CD4-positive, alpha-beta T cell (primary cell): ENCODE measurements around the gene COBL. TPM values are rescaled to one million over a fixed set of nuclear protein-coding genes. Genes with fewer than 3 reads are reported as not detected.
A peak's percentile ranks its signal among the peaks of the same experiment; 100 is the strongest.

Experiments
- ATAC-seq: fragments of 200-7000 bp; cut with Tn5 transposase; one replicate; pipeline ENCODE4 v1.10.0; 2022; ENCODE audit warnings: mild to moderate bottlenecking; ENCODE audit not compliant: poor library complexity
- CTCF ChIA-PET: fragments of 350-600 bp; sonication (Branson Sonifier 250); formaldehyde crosslinking; loops from one replicate; lab custom pipeline; 2021; ENCODE audit warnings: antibody characterized with exemption, inconsistent platforms; lab: Charles Lee
- POLR2A ChIA-PET: fragments of 350-600 bp; sonication (Branson Sonifier 250); formaldehyde crosslinking; loops from one replicate; lab custom pipeline; 2021; ENCODE audit warnings: antibody characterized with exemption, inconsistent platforms; lab: Charles Lee
- DNase-seq, 14 experiments: peaks; one replicate each; pipeline ENCODE4 v3.0.0-alpha.2; 2013 to 2020; ENCODE audit warnings: mixed read lengths in 2 of 14
- H3K27ac ChIP-seq, 2 donors: one replicate each; pipeline versions ENCODE4 v1.5.1 to v1.7.0; 2013; ENCODE audit warnings: low read length in 2 of 2, low read depth in 1 of 2, mild to moderate bottlenecking in 1 of 2
- H3K27me3 ChIP-seq, 2 experiments: 1 replicate in 1 of 2; 2 replicates in 1 of 2; pipeline versions ENCODE4 v1.6.1 to v1.7.0; 2013; ENCODE audit warnings: low read length in 2 of 2, control low read depth in 1 of 2, mild to moderate bottlenecking in 1 of 2, moderate library complexity in 1 of 2; ENCODE audit not compliant: insufficient read depth in 2 of 2, control insufficient read depth in 1 of 2
- H3K36me3 ChIP-seq: one replicate; pipeline ENCODE4 v1.6.1; 2013; ENCODE audit warnings: low read length, control low read depth; ENCODE audit not compliant: insufficient read depth
- H3K4me1 ChIP-seq: one replicate; pipeline ENCODE4 v1.6.1; 2013; ENCODE audit warnings: low read length, control low read depth; ENCODE audit not compliant: insufficient read depth
- H3K4me3 ChIP-seq: one replicate; pipeline ENCODE4 v1.5.1; 2013; ENCODE audit warnings: mild to moderate bottlenecking, low read length, moderate library complexity
- H3K9me3 ChIP-seq, 2 experiments: 1 replicate in 1 of 2; 2 replicates in 1 of 2; pipeline versions ENCODE4 v1.6.1 to v1.7.0; 2013; ENCODE audit warnings: low read length in 2 of 2, mild to moderate bottlenecking in 2 of 2, control low read depth in 1 of 2, moderate library complexity in 1 of 2; ENCODE audit not compliant: control insufficient read depth in 1 of 2, insufficient read depth in 1 of 2
- H3K27ac Mint-ChIP-seq: one replicate; pipeline ENCODE4 v1.8.0; 2020; ENCODE audit warnings: mixed read lengths
- H3K27me3 Mint-ChIP-seq: one replicate; pipeline ENCODE4 v1.8.0; 2021; ENCODE audit warnings: mixed read lengths
- H3K36me3 Mint-ChIP-seq: one replicate; pipeline ENCODE4 v1.8.0; 2021; ENCODE audit warnings: low read depth, mixed read lengths
- H3K4me1 Mint-ChIP-seq: one replicate; pipeline ENCODE4 v1.8.0; 2021; ENCODE audit warnings: low read depth, mixed read lengths
- H3K4me3 Mint-ChIP-seq: one replicate; pipeline ENCODE4 v1.8.0; 2020; ENCODE audit warnings: mild to moderate bottlenecking, mixed read lengths
- H3K9me3 Mint-ChIP-seq: one replicate; pipeline ENCODE4 v1.8.0; 2020; ENCODE audit warnings: mixed read lengths
- intact Hi-C, 2 experiments: fragments of 100-400 bp; cut with DNase I in 1 of 2; cut with micrococcal nuclease in 1 of 2; formaldehyde crosslinking; loops; one replicate each; pipeline versions ENCODE4 v1.15.1 to v1.9.0; 2023 to 2025; cut with DNase I, micrococcal nuclease
- total RNA-seq, 174 experiments: library from RNA in 2 of 174; stranded (reverse) in 2 of 174; gene quantifications; one replicate each; pipeline ENCODE4 v1.2.3 and lab custom pipeline; 2021 to 2026
- TF ChIP-seq, protein P1 (sequence below): fragments of 200-600 bp; IDR thresholded peaks from one replicate; pipeline ENCODE4 v1.8.0; 2022; ENCODE audit warnings: antibody characterized with exemption, mild to moderate bottlenecking

Gene COBL
- total RNA-seq, 2 experiments from 2014 or later: not detected

- POLR2A ChIA-PET: no interaction called here
Measured at GRCh38 chr7:51067757-51068156, 248.9 kb downstream of the COBL start.

DNA sequence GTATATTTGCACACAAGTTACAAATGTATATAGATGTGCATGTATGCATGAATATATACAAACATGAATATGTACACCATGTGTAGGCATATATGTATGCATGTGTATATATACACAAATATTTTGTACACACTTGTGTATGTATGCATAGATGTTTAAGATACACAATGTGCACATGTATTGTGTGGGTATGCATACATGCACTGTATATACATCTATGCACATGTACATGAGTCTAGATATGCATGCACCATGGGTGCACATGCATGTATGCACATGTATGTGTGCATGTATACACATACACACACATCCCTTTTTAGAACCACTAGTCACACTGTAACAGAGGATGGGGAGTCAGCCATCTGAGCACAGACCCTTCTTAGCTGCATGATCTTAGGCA, 249.4 kb downstream of the COBL start:
- intact Hi-C loops: loop anchor here (2.0 to 10.0 kb wide), 4 partner anchors 370 to 972 kb away; a partner anchor contains a TSS
- no peak overlapping the region for H3K27ac Mint-ChIP-seq
- H3K27me3 Mint-ChIP-seq: no peaks in the 10 kb centered on the region
- no peak for ATAC-seq
- no peak for DNase-seq
- H3K36me3 Mint-ChIP-seq: no peaks in the 10 kb centered on the region
- Histone ChIP-seq H3K4me3 (no peak overlapping the region), H3K27me3 (no peaks in the 10 kb centered on the region), H3K36me3 (no peaks in the 10 kb centered on the region), H3K27ac (no peak overlapping the region), H3K4me1 (no peaks in the 10 kb centered on the region), H3K9me3 (no peaks in the 10 kb centered on the region)
- ChIA-PET POLR2A (no interaction called here), CTCF (no interaction called here)
- TF ChIP-seq, protein P1, sequence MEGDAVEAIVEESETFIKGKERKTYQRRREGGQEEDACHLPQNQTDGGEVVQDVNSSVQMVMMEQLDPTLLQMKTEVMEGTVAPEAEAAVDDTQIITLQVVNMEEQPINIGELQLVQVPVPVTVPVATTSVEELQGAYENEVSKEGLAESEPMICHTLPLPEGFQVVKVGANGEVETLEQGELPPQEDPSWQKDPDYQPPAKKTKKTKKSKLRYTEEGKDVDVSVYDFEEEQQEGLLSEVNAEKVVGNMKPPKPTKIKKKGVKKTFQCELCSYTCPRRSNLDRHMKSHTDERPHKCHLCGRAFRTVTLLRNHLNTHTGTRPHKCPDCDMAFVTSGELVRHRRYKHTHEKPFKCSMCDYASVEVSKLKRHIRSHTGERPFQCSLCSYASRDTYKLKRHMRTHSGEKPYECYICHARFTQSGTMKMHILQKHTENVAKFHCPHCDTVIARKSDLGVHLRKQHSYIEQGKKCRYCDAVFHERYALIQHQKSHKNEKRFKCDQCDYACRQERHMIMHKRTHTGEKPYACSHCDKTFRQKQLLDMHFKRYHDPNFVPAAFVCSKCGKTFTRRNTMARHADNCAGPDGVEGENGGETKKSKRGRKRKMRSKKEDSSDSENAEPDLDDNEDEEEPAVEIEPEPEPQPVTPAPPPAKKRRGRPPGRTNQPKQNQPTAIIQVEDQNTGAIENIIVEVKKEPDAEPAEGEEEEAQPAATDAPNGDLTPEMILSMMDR: no peak
- no peaks in the 10 kb centered on the region for H3K9me3 Mint-ChIP-seq
- no peaks in the 10 kb centered on the region for H3K4me1 Mint-ChIP-seq
- no peak overlapping the region for H3K4me3 Mint-ChIP-seq

More at GRCh38 chr7:51067757-51068156, 248.9 kb downstream of the COBL start:
- intact Hi-C loops: loop anchor here (2.0 to 10.0 kb wide), 4 partner anchors 371 to 973 kb away; a partner anchor contains a TSS
- no peaks in the 10 kb centered on the region for H3K27me3 ChIP-seq
- H3K27me3 Mint-ChIP-seq: no peaks in the 10 kb centered on the region
- no peaks in the 10 kb centered on the region for H3K4me1 Mint-ChIP-seq
- no peak overlapping the region for H3K27ac ChIP-seq
- TF ChIP-seq, protein P1: peak; percentile 62
- DNase-seq: peak; percentile 7 to 66 (median 32)
- no peaks in the 10 kb centered on the region for H3K9me3 ChIP-seq
- ATAC-seq: no peak
- H3K4me3 Mint-ChIP-seq: no peak overlapping the region
- no peak overlapping the region for H3K27ac Mint-ChIP-seq
- CTCF ChIA-PET: no interaction called here
- no peaks in the 10 kb centered on the region for H3K9me3 Mint-ChIP-seq
- H3K36me3 ChIP-seq: no peaks in the 10 kb centered on the region
- no peaks in the 10 kb centered on the region for H3K36me3 Mint-ChIP-seq
- H3K4me1 ChIP-seq: no peaks in the 10 kb centered on the region
- no peak overlapping the region for H3K4me3 ChIP-seq

- Mint-ChIP-seq H3K4me1 (no peaks in the 10 kb centered on the region), H3K27me3 (no peaks in the 10 kb centered on the region), H3K4me3 (no peak overlapping the region), H3K9me3 (no peaks in the 10 kb centered on the region), H3K36me3 (no peaks in the 10 kb centered on the region), H3K27ac (no peak overlapping the region)
- intact Hi-C loops: loop anchor here (2.0 to 10.0 kb wide), 4 partner anchors 370 to 972 kb away; a partner anchor contains a TSS
- ATAC-seq (no peak), DNase-seq (no peak)
- no peaks in the 10 kb centered on the region for H3K27me3 ChIP-seq
- ChIA-PET CTCF (no interaction called here), POLR2A (no interaction called here)
- no peak overlapping the region for H3K27ac ChIP-seq
- H3K4me3 ChIP-seq: no peak overlapping the region
- H3K9me3 ChIP-seq: no peaks in the 10 kb centered on the region
- TF ChIP-seq, protein P1: no peak
- H3K4me1 ChIP-seq: no peaks in the 10 kb centered on the region
- H3K36me3 ChIP-seq: no peaks in the 10 kb centered on the region
Measured at GRCh38 chr7:51066405-51066882, 250.2 kb downstream of the COBL start.
